ENCODE results near the gene SCN7A.

DNA sequence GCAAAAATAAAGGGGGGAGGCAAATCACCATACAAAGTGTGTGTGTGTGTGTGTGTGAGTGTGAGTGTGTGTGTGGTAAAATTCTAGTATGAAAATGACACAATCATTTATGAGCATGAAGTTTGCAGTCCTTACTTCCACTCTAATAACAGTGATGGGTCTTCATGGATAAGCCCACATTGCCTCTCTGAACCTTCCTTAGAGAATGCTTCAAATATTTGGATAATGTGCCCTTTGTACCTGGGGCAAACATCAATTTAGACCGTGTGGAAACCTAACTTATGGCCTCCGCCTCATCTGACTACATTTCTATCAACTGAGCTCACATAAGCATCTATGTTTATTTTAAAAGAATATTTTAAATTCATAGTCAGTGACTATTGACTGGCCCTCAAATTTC is 122.0 kb downstream of the SCN7A start:
- TF ChIP-seq, protein P1, sequence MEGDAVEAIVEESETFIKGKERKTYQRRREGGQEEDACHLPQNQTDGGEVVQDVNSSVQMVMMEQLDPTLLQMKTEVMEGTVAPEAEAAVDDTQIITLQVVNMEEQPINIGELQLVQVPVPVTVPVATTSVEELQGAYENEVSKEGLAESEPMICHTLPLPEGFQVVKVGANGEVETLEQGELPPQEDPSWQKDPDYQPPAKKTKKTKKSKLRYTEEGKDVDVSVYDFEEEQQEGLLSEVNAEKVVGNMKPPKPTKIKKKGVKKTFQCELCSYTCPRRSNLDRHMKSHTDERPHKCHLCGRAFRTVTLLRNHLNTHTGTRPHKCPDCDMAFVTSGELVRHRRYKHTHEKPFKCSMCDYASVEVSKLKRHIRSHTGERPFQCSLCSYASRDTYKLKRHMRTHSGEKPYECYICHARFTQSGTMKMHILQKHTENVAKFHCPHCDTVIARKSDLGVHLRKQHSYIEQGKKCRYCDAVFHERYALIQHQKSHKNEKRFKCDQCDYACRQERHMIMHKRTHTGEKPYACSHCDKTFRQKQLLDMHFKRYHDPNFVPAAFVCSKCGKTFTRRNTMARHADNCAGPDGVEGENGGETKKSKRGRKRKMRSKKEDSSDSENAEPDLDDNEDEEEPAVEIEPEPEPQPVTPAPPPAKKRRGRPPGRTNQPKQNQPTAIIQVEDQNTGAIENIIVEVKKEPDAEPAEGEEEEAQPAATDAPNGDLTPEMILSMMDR (IDR thresholded peaks at IDR 0.05) = no peak
- TF ChIP-seq POLR2A (IDR thresholded peaks at IDR 0.05) = no peak
